Measurements from ENCODE around the gene BNIPL.
A peak's percentile ranks its signal among the peaks of the same experiment; 100 is the strongest.

Gene BNIPL

GRCh38 chr1:151010346-151010726 lies 26.1 kb upstream of the BNIPL start:
- DNase-seq = no peak

DNA sequence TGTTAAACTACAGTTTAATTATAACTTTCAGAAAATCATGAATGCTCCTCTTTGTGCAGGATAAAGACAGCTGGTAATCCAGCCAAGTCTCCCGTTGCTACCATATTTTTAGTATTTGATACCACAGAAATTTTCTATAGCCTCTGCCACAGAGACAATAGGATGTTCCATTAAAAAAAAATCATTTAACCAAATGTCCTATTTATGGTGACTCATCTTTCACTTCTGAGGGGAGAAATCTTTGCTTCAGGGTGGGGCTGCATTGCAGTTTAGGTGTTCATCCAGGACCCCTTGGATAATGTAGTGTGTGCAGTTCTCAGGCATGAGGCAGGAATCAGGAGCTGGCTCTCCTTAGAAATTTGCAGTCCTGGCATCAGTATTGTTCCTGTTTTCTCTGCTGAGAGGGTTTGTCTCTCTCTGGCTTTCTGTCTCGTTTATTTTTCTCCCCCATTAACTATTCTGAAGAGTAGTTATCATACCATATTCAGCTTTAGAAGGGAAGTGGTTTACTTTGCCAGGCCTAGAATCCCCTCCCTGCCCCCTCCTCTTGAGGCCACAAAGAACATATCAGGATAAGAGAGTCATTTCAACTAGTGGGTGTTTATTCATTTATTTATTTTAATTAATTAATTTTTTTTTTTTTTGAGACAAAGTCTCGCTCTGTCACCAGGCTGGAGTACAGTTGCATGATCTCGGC lies 25.1 kb upstream of the BNIPL start:
- DNase-seq = no peak

- DNase-seq = no peak
These were observed 23.5 kb upstream of the BNIPL start for GRCh38 chr1:151012684-151013471.

GRCh38 chr1:151013518-151013917 lies 22.9 kb upstream of the BNIPL start:
- no peak for DNase-seq

GRCh38 chr1:151024540-151025146 lies 11.7 kb upstream of the BNIPL start:
- DNase-seq = peak; percentile 74 to 76

DNA sequence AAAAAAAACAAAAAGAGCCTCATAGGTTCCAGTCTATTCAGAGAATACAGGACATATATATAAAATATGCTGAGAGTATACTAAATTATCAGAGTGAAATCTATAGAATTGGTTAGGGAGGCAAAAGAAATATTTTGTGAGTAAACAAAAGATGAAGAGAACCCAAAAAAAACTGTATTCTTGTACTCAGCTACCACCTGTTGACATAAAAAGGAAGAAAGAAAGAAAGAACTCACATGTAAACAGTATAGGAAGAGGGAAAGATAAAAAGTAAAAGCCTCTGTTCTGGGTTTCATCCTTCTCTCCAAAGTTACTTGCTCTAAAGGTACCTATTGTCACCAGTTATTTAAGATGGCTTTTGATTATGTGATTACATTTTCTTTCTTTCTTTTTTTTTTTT lies 9.9 kb upstream of the BNIPL start:
- DNase-seq = no peak

- no peak for DNase-seq
These were observed 4.2 kb upstream of the BNIPL start for GRCh38 chr1:151032164-151032563.

- no peak for DNase-seq
These were observed 1.2 kb upstream of the BNIPL start for GRCh38 chr1:151035167-151035566.

GRCh38 chr1:151037032-151037431 lies 646 bp downstream of the BNIPL start:
- no peak for DNase-seq

GRCh38 chr1:151039521-151039920 lies 3.1 kb downstream of the BNIPL start:
- DNase-seq = no peak

- no peak for DNase-seq
These were observed 6.8 kb downstream of the BNIPL start for GRCh38 chr1:151043163-151043562.

- DNase-seq = peak; percentile 32 to 43
These were observed 11.2 kb downstream of the BNIPL start, which contains the start of gene C1orf56 for GRCh38 chr1:151047591-151047924. Gene C1orf56 (plus strand): TSS chr1:151047751. CDS start chr1:151047848, 97 bp downstream.

GRCh38 chr1:151047925-151048644 lies 11.7 kb downstream of the BNIPL start:
- peak; percentile 59 to 70 for DNase-seq

- DNase-seq = no peak
These were observed 12.3 kb downstream of the BNIPL start for GRCh38 chr1:151048645-151049032.

GRCh38 chr1:151049458-151049857 lies 13.1 kb downstream of the BNIPL start:
- no peak for DNase-seq

DNA sequence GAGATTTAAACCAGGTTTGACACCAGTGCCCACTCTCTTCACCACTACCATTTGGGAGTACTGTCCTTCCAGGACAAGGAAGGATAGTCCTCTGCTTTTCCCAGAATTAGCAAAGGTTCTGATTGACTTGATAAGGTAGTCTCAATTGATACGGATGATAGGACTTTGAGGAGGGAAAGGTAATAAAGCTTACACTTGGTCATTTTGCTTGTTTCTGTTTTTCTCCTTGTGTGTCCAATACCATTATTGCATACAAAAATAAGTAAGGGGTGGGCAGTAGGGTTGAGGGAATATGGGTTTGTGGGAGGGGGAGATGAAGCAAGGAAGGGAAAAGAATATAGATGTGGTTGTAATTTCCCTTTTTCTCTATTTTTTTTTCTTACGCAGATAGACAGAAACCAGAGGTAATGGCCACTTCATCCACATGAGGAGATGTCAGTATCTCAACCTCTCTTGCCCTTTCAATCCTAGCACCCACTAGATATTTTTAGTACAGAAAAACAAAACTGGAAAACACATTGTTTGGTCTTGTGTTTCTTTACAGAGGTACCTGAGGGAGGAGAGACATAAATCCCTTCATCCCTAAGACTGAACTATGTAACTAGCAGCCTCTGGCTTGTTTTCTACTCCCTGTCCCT lies 13.8 kb downstream of the BNIPL start:
- DNase-seq = no peak

DNA sequence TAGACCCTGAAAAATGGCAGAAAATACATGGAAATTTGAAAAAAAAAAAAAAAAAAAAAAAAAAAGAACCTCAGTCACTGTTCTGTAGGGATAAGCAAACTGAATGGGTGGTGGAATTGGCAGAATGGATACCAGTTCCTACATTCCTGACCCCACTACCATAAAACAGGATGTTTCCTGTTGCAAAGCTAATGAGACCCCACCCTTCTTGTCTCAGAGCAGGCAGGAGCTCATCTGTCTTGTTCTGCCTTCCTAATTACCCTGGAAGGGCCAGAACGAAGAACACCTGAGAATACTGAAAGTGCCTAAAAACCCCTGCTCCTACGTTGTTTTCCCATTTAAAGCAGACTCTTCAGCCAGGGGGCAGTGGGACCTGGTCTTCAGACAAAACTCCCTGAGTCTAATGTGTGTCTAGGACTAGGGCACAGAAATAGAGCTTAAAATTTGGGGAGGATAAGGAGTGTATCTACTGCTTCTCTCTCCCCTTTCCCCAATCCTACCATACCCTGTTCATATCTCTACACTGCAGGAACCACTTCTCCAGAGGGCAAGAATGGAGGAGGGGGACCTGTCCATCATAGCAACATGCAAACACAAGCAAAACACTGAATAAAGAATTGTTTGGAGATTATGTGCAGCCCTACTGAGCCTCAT lies 15.1 kb downstream of the BNIPL start:
- no peak for DNase-seq

DNA sequence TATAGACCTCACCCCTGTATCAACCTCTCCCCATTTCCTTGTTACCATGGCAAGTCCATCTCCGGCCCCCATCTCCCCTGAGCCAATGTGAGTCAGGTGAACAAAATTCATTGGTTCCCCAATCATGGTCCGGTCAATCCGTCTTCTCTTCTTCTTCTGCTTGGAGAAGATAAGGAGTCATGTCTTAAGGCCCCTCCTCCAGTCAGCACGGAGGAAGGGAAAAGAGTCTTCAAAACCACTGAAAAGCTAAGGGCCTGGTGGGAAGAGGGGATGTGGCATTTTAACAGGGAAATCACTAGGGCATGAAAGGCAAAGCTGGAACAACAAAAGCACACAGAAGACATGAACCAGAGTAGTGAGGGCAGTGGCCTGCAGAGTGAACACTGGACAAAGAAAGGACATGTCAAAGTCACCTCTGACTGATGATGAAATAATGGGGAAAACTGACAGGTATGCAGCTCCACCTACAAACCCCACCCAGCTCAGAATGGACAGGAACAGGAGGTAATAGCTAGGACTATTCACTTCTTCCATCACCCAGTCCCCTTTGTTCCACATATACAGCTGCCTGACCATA lies 18.7 kb downstream of the BNIPL start:
- no peak for DNase-seq

DNA sequence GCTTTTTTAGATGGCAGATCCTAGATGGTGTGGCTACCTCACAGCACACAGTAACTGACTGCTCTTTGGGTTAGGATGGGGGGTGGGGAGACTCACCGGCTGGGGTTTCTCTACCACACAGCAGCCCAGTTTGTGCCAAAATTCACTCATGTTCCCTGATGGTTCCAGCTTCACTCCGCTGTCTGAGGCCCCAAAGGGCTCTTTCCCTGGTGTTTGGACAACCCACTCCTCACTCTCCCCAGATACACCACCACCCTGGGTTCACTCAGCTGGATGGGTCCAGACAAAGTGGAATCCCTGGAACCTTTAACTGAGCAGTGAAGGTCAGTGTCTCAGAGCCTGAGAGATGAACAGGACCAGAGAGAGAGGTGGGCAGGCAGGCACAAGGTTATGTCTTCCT lies 19.2 kb downstream of the BNIPL start:
- no peak for DNase-seq

GRCh38 chr1:151056149-151056548 lies 19.8 kb downstream of the BNIPL start:
- peak; percentile 37 to 43 for DNase-seq

DNA sequence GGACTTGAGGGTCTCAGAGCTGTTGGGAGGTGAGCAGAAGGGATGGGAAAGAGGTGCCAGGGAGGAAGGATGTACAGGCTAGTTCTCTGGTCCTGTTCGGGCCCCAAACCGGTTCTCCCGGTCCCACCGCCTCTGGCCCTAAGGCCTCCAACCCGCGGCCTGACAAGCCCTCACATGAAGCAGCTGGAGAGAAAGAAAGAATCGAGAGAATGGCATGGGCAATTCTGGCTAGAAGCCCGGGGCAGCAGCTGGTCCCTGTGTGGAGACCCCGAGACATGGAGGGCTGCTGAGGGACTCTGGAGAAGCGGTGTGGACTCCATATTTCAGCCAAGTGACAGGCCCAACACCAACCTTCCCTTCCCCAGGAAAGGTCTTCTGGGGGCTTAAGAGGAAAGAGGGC lies 22.3 kb downstream of the BNIPL start:
- DNase-seq = no peak

Measured in AML-193 (cell line).